ENCODE results near the gene ZNF135. TPM values are rescaled to one million over a fixed set of nuclear protein-coding genes. Genes with fewer than 3 reads are reported as not detected.

Gene ZNF135
- total RNA-seq, 1 experiment from 2014 or later: not detected

DNA sequence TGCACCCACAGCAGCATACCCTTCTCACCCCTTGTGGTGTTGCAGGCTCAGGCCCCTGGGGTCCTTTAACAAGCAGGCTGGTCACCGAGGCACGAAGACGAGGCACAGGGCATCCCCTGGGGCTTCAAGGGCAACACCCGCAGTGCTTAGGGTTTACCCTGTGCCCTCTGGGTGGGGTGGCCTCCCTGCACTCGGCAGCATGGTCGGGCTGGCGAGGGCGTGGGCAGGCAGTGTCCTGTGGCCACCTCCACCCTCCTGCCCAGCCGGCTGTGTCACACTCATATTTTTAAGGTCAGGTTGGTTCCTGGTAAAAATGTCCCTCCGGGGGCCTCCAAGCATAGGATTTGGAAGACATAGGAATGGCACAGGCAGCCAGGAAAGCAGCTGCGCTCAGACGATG, 11.4 kb upstream of the ZNF135 start:
- Mint-ChIP-seq H3K4me1 (ENCODE audit: low read depth, unreplicated experiment) (no peaks in the 10 kb centered on the region), H3K36me3 (ENCODE audit: insufficient read depth, unreplicated experiment) (no peaks in the 10 kb centered on the region), H3K27ac (ENCODE audit: unreplicated experiment) (no peak overlapping the region), H3K27me3 (ENCODE audit: unreplicated experiment) (no peaks in the 10 kb centered on the region), H3K4me3 (ENCODE audit: low read depth, unreplicated experiment) (no peak overlapping the region), H3K9me3 (ENCODE audit: low read depth, unreplicated experiment) (peaks cover 16% of the 10 kb centered on the region)
- intact Hi-C loops (cut with micrococcal nuclease; ENCODE audit: unreplicated experiment): no loop called here
- TF ChIP-seq, protein P1, sequence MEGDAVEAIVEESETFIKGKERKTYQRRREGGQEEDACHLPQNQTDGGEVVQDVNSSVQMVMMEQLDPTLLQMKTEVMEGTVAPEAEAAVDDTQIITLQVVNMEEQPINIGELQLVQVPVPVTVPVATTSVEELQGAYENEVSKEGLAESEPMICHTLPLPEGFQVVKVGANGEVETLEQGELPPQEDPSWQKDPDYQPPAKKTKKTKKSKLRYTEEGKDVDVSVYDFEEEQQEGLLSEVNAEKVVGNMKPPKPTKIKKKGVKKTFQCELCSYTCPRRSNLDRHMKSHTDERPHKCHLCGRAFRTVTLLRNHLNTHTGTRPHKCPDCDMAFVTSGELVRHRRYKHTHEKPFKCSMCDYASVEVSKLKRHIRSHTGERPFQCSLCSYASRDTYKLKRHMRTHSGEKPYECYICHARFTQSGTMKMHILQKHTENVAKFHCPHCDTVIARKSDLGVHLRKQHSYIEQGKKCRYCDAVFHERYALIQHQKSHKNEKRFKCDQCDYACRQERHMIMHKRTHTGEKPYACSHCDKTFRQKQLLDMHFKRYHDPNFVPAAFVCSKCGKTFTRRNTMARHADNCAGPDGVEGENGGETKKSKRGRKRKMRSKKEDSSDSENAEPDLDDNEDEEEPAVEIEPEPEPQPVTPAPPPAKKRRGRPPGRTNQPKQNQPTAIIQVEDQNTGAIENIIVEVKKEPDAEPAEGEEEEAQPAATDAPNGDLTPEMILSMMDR (IDR thresholded peaks at IDR 0.05; ENCODE audit: unreplicated experiment): no peak
- CTCF ChIA-PET: no interaction called here
- BruUV-seq (replicated peaks): no TSS peak
- no peak for DNase-seq

DNA sequence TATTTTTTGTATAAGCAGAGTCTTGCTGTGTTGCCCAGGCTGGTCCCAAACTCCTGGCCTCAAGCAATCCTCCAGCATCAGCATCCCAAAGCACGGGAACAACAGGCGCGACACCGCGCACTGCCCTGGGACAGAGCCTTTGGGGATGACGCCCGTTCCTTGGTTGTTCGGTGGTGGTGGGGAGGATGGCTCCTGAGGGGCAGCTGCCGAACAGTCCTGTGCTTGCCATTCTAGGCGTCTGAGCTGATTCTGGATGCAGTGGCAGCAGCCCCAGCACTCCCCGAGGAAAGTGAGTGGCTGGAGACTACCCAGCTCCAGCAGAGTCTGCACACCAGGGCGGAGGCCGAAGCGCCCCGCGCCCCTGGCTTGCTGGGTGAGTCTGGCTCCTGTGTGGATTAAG, 6.8 kb upstream of the ZNF135 start:
- Mint-ChIP-seq H3K9me3 (ENCODE audit: low read depth, unreplicated experiment) (peaks cover 12% of the 10 kb centered on the region), H3K36me3 (ENCODE audit: insufficient read depth, unreplicated experiment) (peaks cover 4% of the 10 kb centered on the region), H3K27ac (ENCODE audit: unreplicated experiment) (no peak overlapping the region), H3K4me1 (ENCODE audit: low read depth, unreplicated experiment) (no peaks in the 10 kb centered on the region), H3K4me3 (ENCODE audit: low read depth, unreplicated experiment) (no peak overlapping the region), H3K27me3 (ENCODE audit: unreplicated experiment) (no peaks in the 10 kb centered on the region)
- DNase-seq: no peak
- no TSS peak for BruUV-seq (replicated peaks)
- TF ChIP-seq, protein P1 (IDR thresholded peaks at IDR 0.05; ENCODE audit: unreplicated experiment): no peak
- CTCF ChIA-PET: no interaction called here
- intact Hi-C loops (cut with micrococcal nuclease; ENCODE audit: unreplicated experiment): no loop called here

DNA sequence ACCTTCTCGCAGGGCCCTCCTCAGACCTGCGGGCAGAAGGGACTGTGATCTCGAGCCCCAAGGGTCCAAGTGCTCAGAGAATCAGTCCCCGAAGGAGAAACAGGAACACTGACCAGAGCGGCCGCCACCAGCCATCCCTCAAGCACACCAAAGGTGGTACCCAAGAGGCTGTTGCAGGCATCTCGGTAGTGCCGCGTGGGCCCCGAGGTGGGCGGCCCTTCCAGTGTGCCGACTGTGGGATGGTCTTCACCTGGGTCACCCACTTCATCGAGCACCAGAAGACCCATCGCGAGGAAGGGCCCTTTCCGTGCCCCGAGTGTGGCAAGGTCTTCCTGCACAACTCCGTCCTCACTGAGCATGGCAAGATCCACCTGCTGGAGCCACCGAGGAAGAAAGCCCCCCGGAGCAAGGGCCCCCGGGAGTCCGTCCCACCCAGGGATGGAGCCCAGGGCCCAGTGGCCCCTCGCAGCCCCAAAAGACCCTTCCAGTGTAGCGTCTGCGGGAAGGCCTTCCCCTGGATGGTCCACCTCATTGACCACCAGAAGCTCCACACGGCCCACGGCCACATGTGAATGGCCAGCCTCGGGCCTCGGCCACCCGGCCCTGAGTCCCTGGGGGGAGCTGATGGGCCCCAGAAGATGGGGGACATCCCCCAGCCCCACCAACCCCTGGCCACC, 5.5 kb upstream of the ZNF135 start:
- BruUV-seq (replicated peaks): no TSS peak
- no peak overlapping the region for H3K27ac Mint-ChIP-seq (ENCODE audit: unreplicated experiment)
- no peak overlapping the region for H3K4me3 Mint-ChIP-seq (ENCODE audit: low read depth, unreplicated experiment)
- TF ChIP-seq, protein P1 (IDR thresholded peaks at IDR 0.05; ENCODE audit: unreplicated experiment): no peak
- CTCF ChIA-PET: interaction anchor here (0.6 to 0.7 kb wide), 3 partner anchors 318 to 913 kb away, joined by 3 to 5 read pairs (median 3); no protein-coding TSS in a partner anchor
- no peaks in the 10 kb centered on the region for H3K27me3 Mint-ChIP-seq (ENCODE audit: unreplicated experiment)
- DNase-seq: no peak
- H3K4me1 Mint-ChIP-seq (ENCODE audit: low read depth, unreplicated experiment): no peaks in the 10 kb centered on the region
- intact Hi-C loops (cut with micrococcal nuclease; ENCODE audit: unreplicated experiment): no loop called here
- H3K9me3 Mint-ChIP-seq (ENCODE audit: low read depth, unreplicated experiment): peaks cover 12% of the 10 kb centered on the region
- peaks cover 4% of the 10 kb centered on the region for H3K36me3 Mint-ChIP-seq (ENCODE audit: insufficient read depth, unreplicated experiment)

DNA sequence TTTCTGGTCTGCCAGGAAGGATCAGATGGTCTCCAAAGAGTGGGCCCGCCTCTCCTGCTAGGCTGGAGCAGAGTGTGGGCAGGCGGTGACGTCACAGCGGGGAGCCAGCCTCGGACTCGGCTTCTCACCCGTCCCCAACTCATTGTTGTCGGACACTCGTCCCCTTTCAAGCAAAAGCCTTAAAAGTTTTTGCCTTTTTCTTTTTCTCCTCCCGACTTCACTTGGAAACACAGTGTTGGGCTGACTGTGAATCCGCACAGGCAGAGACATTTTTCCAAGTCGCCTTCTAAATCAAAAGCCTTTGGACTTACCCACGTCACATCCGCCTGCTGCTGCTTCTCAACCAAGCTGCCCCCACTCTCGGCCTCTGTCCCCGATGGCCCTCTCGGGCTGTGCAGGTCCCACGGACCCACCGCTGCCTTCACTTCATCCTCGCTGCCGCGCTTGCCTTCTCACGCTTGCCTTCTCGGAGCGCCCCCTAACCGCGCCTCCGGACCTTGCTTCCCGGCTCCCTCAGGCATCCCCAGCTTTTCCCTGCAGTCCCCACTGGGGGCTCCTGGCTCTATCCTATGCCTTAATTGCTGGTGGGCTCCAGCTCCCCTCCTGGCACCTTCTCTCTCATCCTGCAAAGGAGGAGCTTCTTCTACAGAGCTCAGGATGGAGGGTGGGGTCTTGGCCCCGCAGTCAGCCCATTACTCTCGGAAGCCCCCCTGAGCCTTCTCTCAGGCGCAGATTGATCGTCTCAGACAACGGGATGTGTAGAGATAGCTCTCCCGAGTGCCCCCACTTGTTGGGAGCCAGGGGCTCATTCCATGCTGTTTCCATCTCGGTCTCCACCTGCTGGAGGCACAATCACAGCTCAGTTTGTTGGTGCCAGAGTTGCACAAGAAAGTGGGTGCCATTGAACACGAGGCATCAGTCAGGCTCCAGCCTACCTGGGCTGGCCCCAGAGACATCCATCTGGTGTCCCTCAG, 3.9 kb upstream of the ZNF135 start:
- Mint-ChIP-seq H3K9me3 (ENCODE audit: low read depth, unreplicated experiment) (peaks cover 10% of the 10 kb centered on the region), H3K4me3 (ENCODE audit: low read depth, unreplicated experiment) (no peak overlapping the region), H3K36me3 (ENCODE audit: insufficient read depth, unreplicated experiment) (peaks cover 7% of the 10 kb centered on the region), H3K27me3 (ENCODE audit: unreplicated experiment) (no peaks in the 10 kb centered on the region), H3K4me1 (ENCODE audit: low read depth, unreplicated experiment) (no peaks in the 10 kb centered on the region), H3K27ac (ENCODE audit: unreplicated experiment) (no peak overlapping the region)
- no peak for DNase-seq
- intact Hi-C loops (cut with micrococcal nuclease; ENCODE audit: unreplicated experiment): no loop called here
- CTCF ChIA-PET: no interaction called here
- BruUV-seq (replicated peaks): no TSS peak
- TF ChIP-seq, protein P1 (IDR thresholded peaks at IDR 0.05; ENCODE audit: unreplicated experiment): no peak
